ENCODE measurements around the gene PRPF38B. TPM values are rescaled to one million over a fixed set of nuclear protein-coding genes. Genes with fewer than 3 reads are reported as not detected.

The PRPF38B gene
- total and polyA plus RNA-seq, 2 of the 8 experiments (the other 6 are each of a cell fraction or from before 2014, with no cell fraction given), result 16.6 to 50.6 TPM

DNA sequence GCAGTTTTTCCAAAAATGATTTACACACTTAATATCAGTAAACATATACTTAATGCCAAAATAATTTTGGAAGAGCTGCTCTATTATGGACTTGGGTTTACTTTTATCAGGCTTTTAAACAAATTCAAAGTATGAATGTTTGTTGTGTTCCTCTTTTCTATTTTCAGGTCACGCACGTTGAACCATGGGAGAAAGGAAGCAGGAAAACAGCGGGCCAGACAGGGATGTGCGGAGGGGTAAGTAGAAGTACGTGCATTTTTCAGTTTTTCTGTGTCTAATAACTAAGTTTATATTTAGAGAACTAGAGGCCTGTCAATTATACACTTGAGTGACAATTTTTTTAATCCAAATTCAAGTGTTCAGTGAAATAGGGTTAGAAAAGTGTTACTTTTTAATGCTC lies 3.4 kb downstream of the PRPF38B start:
- Histone ChIP-seq H2AFZ (ENCODE audit: low read length) (no peak overlapping the region), H2BK20ac (ENCODE audit: low read length) (no peak overlapping the region), H3K4me1 (replicated peaks in 1 of 4; ENCODE audit: control insufficient read depth in 3 of 4, insufficient read depth in 4 of 4, low read length in 3 of 4) (peaks cover 0 to 2% (median 0%) of the 10 kb centered on the region in 4 experiments; a peak in 1 of 7 replicates), H3K14ac (ENCODE audit: insufficient read length) (no peak overlapping the region), H3K79me2 (ENCODE audit: control insufficient read depth in 1 of 2, insufficient read depth in 2 of 2, low read length in 2 of 2) (peaks cover 17 to 67% of the 10 kb centered on the region in 2 experiments), H4K5ac (ENCODE audit: insufficient read length, low read depth, low read length) (no peak overlapping the region), H4K20me1 (replicated peaks in 1 of 2; ENCODE audit: control insufficient read depth in 1 of 2, insufficient read depth in 2 of 2, low read length in 2 of 2) (peaks cover 4 to 6% of the 10 kb centered on the region in 2 experiments), H3K27ac (ENCODE audit: low read depth, low read length) (no peak overlapping the region), H2BK5ac (ENCODE audit: low read depth, low read length) (no peak overlapping the region), H3K9ac (replicated peaks in 1 of 4; ENCODE audit: extremely low read depth in 1 of 4, low read depth in 3 of 4, low read length in 3 of 4) (no peak overlapping the region), H3K4me3 (ENCODE audit: extremely low read depth in 1 of 4, insufficient read depth in 2 of 4, low read depth in 3 of 4, low read length in 4 of 4) (peak overlapping the region in 1 of 4 experiments; percentile 99; a peak in 1 of 8 replicates), H4K8ac (ENCODE audit: extremely low read depth, insufficient read depth, low read length) (no peak overlapping the region), H3K9me3 (ENCODE audit: insufficient read depth in 2 of 2, low read depth in 1 of 2, low read length in 1 of 2) (no peaks in the 10 kb centered on the region), H3K36me3 (ENCODE audit: control insufficient read depth in 2 of 4, insufficient read depth in 4 of 4, low read length in 3 of 4) (peaks cover 17 to 52% (median 45%) of the 10 kb centered on the region in 4 experiments), H3K4ac (replicated peaks; ENCODE audit: insufficient read length, low read depth, low read length) (no peak overlapping the region), H3K27me3 (replicated peaks in 1 of 4; ENCODE audit: control insufficient read depth in 3 of 4, extremely low read depth in 1 of 4, insufficient read depth in 3 of 4, low read length in 3 of 4) (no peaks in the 10 kb centered on the region), H3K79me1 (ENCODE audit: low read depth, low read length) (no peaks in the 10 kb centered on the region; the same call in 1 of the 2 replicates), H4K91ac (replicated peaks; ENCODE audit: insufficient read length, low read length) (no peak overlapping the region), H2BK120ac (replicated peaks; ENCODE audit: low read depth, low read length) (no peak overlapping the region), H3K4me2 (ENCODE audit: insufficient read depth in 1 of 2, low read depth in 2 of 2, low read length in 2 of 2) (no peak overlapping the region), H3K56ac (replicated peaks; ENCODE audit: insufficient read length, low read depth, low read length) (no peak overlapping the region), H3K18ac (ENCODE audit: extremely low read depth, low read length) (no peak overlapping the region), H3K23me2 (ENCODE audit: low read depth, low read length) (peaks cover 4% of the 10 kb centered on the region; the same call in 1 of the 2 replicates), H3K23ac (ENCODE audit: insufficient read length) (no peak overlapping the region), H2BK12ac (ENCODE audit: low read depth, low read length) (no peak overlapping the region), H2AK5ac (ENCODE audit: low read depth, low read length) (no peak overlapping the region), H2BK15ac (ENCODE audit: low read length) (no peak overlapping the region)
- CTCF ChIA-PET (ENCODE audit: partially characterized antibody), result no interaction called here
- TF ChIP-seq SIN3A (conservative IDR thresholded peaks at IDR 0.05 in 1 of 2, IDR thresholded peaks at IDR 0.05 in 1 of 2; ENCODE audit: low read depth in 1 of 2, low read length in 2 of 2) (no peak), NANOG (IDR thresholded peaks at IDR 0.05; ENCODE audit: insufficient read depth, low read depth, low read length, poor library complexity, severe bottlenecking) (no peak), SRF (IDR thresholded peaks at IDR 0.05; ENCODE audit: low read depth, low read length) (no peak)
- WGBS, 2 experiments (ENCODE audit: extremely low coverage in 1 of 2, insufficient coverage in 1 of 2, insufficient read length in 1 of 2, insufficient replicate concordance in 2 of 2, low coverage in 1 of 2, low lambda C conversion rate in 2 of 2, missing lambda C conversion rate in 1 of 2), result 94% methylated on average over 5 of the region's 5 CpGs; no CpG with 5 or more reads in 1 of the 2 experiments
- no peak for DNase-seq (ENCODE audit: low read depth in 1 of 2, low spot score in 2 of 2)
- FAIRE-seq, result no peak
- POLR2A ChIA-PET (ENCODE audit: partially characterized antibody), result interaction anchor here (0.6 to 2.1 kb wide), 4 partner anchors 9 to 46 kb away, joined by 3 to 9 read pairs (median 4); no protein-coding TSS in a partner anchor

Data from H1 (cell line).